GM12878 (cell line): Measurements from ENCODE around the gene FGFR4.

Experiments
- BHLHE40 ChIP-seq, 2 experiments: fragments of 450-650 bp in 1 of 2; IDR thresholded peaks; 2 replicates each; pipeline ENCODE4 v1.6.1; 2011 to 2017; ENCODE audit warnings: low read depth in 2 of 2, borderline replicate concordance in 1 of 2, improper control_type of control experiment in 1 of 2, low read length in 1 of 2, mild to moderate bottlenecking in 1 of 2
- BRCA1 ChIP-seq: IDR thresholded peaks from 2 replicates; pipeline ENCODE4 v1.6.1; 2011; ENCODE audit warnings: low read depth, low read length, improper control_type of control experiment
- CBX3 ChIP-seq: fragments of 200-600 bp; sonication (generic); IDR thresholded peaks from 2 replicates; pipeline ENCODE4 v1.6.1; 2016; ENCODE audit warnings: low read depth, borderline replicate concordance
- EZH2 ChIP-seq: IDR thresholded peaks from 2 replicates; pipeline ENCODE4 v1.6.1; 2012; ENCODE audit warnings: low read depth, mild to moderate bottlenecking, control low read depth, inconsistent platforms, low read length, borderline replicate concordance; ENCODE audit not compliant: control insufficient read depth
- IRF4 ChIP-seq: IDR thresholded peaks from 2 replicates; pipeline ENCODE4 v1.6.1; 2011; ENCODE audit warnings: low read depth, low read length
- NR2C2 ChIP-seq: IDR thresholded peaks from 2 replicates; pipeline ENCODE4 v1.6.1; 2011; ENCODE audit warnings: borderline replicate concordance, low read depth; ENCODE audit not compliant: control insufficient read depth, insufficient read length
- POLR2AphosphoS5 ChIP-seq: IDR thresholded peaks from 2 replicates; pipeline ENCODE4 v1.6.1; 2011; ENCODE audit warnings: mild to moderate bottlenecking, low read length, inconsistent platforms

GRCh38 chr5:177103523-177104253 is 17.0 kb downstream of the FGFR4 start:
- TF ChIP-seq POLR2AphosphoS5 (no peak), BRCA1 (no peak), CBX3 (no peak), NR2C2 (no peak), IRF4 (no peak), BHLHE40 (IDR thresholded peaks at IDR 0.05; ENCODE audit: borderline replicate concordance in 1 of 2, low read depth in 2 of 2, low read length in 1 of 2) (no peak), EZH2 (no peak)
